Gastroesophageal sphincter (tissue), 4 donors: Measurements from ENCODE around the gene CFP. TPM values are rescaled to one million over a fixed set of nuclear protein-coding genes. Genes with fewer than 3 reads are reported as not detected.

ENCODE experiments used
- ATAC-seq: fragments of 150-250 bp; one replicate; pipeline ENCODE4 v1.9.1; 2016; ENCODE audit warnings: mild to moderate bottlenecking, moderate library complexity
- H3K27ac ChIP-seq, 4 donors: fragments of 200-600 bp; sonication (generic) in 3 of 4; 1 replicate in 3 of 4; 2 replicates in 1 of 4; pipeline ENCODE4 v1.5.1; 2016 to 2019
- H3K27me3 ChIP-seq: fragments of 200-600 bp; sonication (generic); one replicate; pipeline ENCODE4 v1.5.1; 2019
- H3K36me3 ChIP-seq, 2 donors: fragments of 200-600 bp; sonication (generic); one replicate each; pipeline ENCODE4 v1.5.1; 2019; ENCODE audit warnings: control low read depth in 1 of 2
- H3K4me1 ChIP-seq, 3 donors: fragments of 200-600 bp; sonication (generic); 1 replicate in 2 of 3; 2 replicates in 1 of 3; pipeline ENCODE4 v1.5.1; 2016 to 2019; ENCODE audit warnings: control low read depth in 2 of 3
- H3K4me3 ChIP-seq, 2 donors: fragments of 200-600 bp; sonication (generic); one replicate each; pipeline ENCODE4 v1.5.1; 2019; ENCODE audit warnings: mild to moderate bottlenecking in 1 of 2, moderate library complexity in 1 of 2
- H3K9me3 ChIP-seq, 3 donors: fragments of 200-600 bp; sonication (generic); one replicate each; pipeline ENCODE4 v1.5.1; 2017 to 2019; ENCODE audit warnings: control low read depth in 2 of 3
- EP300 ChIP-seq: sonication (generic); formaldehyde crosslinking; IDR thresholded peaks from one replicate; pipeline ENCODE4 v1.6.1; 2017; ENCODE audit warnings: antibody characterized with exemption, mild to moderate bottlenecking
- POLR2A ChIP-seq, 2 donors: fragments of 450-650 bp; IDR thresholded peaks; one replicate each; pipeline ENCODE4 v1.6.1; 2017; ENCODE audit warnings: antibody characterized with exemption in 2 of 2, mild to moderate bottlenecking in 2 of 2, moderate library complexity in 1 of 2
- POLR2AphosphoS5 ChIP-seq: sonication (generic); formaldehyde crosslinking; IDR thresholded peaks from one replicate; pipeline ENCODE4 v1.6.1; 2017; ENCODE audit warnings: antibody characterized with exemption
- WGBS, 2 donors: methylation state at CpG; one replicate each; pipeline ENCODE4 v1.1.5; 2018; ENCODE audit warnings: low coverage in 1 of 2; 5-methylcytosine and 5-hydroxymethylcytosine counted together
- total RNA-seq, 4 donors: library from RNA; depleted of rRNA; stranded (reverse); fragments of >200 nt; gene quantifications; one replicate each; pipeline ENCODE4 v1.1.0, GENCODE V29; 2016
- TF ChIP-seq, protein P1 (sequence below), 4 experiments: fragments of 200-600 bp in 2 of 4; fragments of 450-650 bp in 2 of 4; sonication (generic) in 1 of 4; IDR thresholded peaks; one replicate each; pipeline ENCODE4 v1.5.1; 2017 to 2019; ENCODE audit warnings: antibody characterized with exemption in 4 of 4, mild to moderate bottlenecking in 2 of 4, moderate library complexity in 2 of 4

Gene CFP
- total RNA-seq, 4 donors from 2014 or later, result 0.78 to 18.4 (median 4.7) TPM

DNA sequence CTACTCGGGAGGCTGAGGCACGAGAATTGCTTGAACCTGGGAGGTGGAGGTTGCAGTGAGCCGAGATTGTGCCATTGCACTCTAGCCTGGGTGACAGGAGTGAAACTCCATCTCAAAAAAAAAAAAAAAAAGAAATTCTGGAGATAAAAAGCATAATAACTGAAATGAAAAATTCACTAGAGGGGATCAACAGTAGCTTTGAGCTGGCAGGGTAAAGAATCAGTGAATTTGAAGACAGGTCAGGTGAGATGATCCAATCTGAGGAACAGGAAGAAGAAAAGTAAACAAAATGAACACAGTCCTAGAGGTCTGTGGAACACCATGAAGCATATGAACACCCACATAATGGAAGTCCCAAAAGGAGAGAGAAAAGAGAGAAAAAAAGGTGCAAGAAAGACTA, 32.5 kb downstream of the CFP start:
- Histone ChIP-seq H3K9me3 (no peaks in the 10 kb centered on the region), H3K36me3 (no peaks in the 10 kb centered on the region), H3K27ac (no peak overlapping the region), H3K4me1 (no peaks in the 10 kb centered on the region), H3K27me3 (no peaks in the 10 kb centered on the region), H3K4me3 (no peak overlapping the region)
- no peak for TF ChIP-seq EP300
- TF ChIP-seq, protein P1, sequence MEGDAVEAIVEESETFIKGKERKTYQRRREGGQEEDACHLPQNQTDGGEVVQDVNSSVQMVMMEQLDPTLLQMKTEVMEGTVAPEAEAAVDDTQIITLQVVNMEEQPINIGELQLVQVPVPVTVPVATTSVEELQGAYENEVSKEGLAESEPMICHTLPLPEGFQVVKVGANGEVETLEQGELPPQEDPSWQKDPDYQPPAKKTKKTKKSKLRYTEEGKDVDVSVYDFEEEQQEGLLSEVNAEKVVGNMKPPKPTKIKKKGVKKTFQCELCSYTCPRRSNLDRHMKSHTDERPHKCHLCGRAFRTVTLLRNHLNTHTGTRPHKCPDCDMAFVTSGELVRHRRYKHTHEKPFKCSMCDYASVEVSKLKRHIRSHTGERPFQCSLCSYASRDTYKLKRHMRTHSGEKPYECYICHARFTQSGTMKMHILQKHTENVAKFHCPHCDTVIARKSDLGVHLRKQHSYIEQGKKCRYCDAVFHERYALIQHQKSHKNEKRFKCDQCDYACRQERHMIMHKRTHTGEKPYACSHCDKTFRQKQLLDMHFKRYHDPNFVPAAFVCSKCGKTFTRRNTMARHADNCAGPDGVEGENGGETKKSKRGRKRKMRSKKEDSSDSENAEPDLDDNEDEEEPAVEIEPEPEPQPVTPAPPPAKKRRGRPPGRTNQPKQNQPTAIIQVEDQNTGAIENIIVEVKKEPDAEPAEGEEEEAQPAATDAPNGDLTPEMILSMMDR (IDR thresholded peaks at IDR 0.05), result no peak
- no peak for TF ChIP-seq POLR2A (IDR thresholded peaks at IDR 0.05)
- TF ChIP-seq POLR2AphosphoS5, result no peak
- WGBS, 2 donors, result 100% methylated on average over 1 of the region's 3 CpGs; no CpG with 5 or more reads in 1 of the 2 donors
- no peak for ATAC-seq

DNA sequence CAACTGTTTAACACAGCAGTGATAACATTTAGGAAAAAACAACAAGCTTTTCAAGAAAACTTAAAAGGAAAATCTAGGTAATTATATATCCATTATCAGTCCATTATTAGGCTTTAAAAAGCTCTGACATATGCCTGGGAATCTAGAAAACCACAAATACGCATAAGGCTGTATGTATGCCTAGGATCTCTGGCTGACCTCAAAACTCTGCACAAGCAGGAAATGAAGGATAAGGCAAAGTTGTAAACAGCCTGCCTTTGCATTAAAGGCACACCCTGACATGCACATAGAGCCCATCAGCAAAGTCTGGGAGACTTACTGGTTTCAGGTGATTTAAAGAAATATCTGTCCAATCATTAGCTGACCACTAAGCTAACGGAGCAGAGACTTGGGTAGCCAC, 33.5 kb downstream of the CFP start:
- no peak for ATAC-seq
- H3K4me1 ChIP-seq, result no peaks in the 10 kb centered on the region
- TF ChIP-seq EP300, result no peak
- no peak for TF ChIP-seq POLR2AphosphoS5
- TF ChIP-seq, protein P1 (IDR thresholded peaks at IDR 0.05), result no peak
- no peak for TF ChIP-seq POLR2A (IDR thresholded peaks at IDR 0.05)
- 63 to 65% methylated on average over 2 of the region's 2 CpGs for WGBS, 2 donors
- H3K27me3 ChIP-seq, result no peaks in the 10 kb centered on the region
- no peaks in the 10 kb centered on the region for H3K36me3 ChIP-seq
- H3K4me3 ChIP-seq, result no peak overlapping the region
- H3K9me3 ChIP-seq, result no peaks in the 10 kb centered on the region
- no peak overlapping the region for H3K27ac ChIP-seq

DNA sequence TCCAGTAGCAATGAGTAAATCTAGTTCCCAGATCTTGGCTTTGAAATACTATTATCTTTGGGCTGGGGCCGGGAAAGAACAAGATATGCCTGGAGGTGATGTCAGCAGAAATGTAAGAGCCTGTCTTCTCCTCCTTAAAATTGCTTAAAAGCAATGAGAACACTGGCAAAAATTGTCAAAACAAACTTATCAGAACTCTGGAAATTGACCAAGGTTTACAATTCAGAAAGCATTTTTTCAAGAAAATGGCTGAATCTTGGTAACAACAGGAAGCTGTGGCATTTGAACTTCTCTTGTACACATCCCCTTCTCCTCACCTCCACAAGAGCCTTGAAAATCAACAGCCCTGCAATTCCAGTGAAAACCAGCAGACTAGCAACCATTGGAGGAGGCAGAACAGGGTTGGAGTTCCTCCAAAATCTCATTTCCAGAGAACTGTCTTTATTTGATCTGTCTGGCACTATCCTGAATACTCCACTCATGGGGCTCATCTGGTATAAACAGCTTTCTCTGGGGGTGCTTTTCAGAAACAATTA, 33.9 kb downstream of the CFP start:
- no peak overlapping the region for H3K4me3 ChIP-seq
- no peaks in the 10 kb centered on the region for H3K27me3 ChIP-seq
- no peaks in the 10 kb centered on the region for H3K36me3 ChIP-seq
- no peak for TF ChIP-seq POLR2AphosphoS5
- TF ChIP-seq, protein P1 (IDR thresholded peaks at IDR 0.05), result no peak
- no peak for TF ChIP-seq POLR2A (IDR thresholded peaks at IDR 0.05)
- no peak for TF ChIP-seq EP300
- H3K27ac ChIP-seq, result no peak overlapping the region
- H3K9me3 ChIP-seq, result no peaks in the 10 kb centered on the region
- ATAC-seq, result no peak
- no peaks in the 10 kb centered on the region for H3K4me1 ChIP-seq
- WGBS, 2 donors, result 69% methylated on average over 1 of the region's 1 CpG; no CpG with 5 or more reads in 1 of the 2 donors

DNA sequence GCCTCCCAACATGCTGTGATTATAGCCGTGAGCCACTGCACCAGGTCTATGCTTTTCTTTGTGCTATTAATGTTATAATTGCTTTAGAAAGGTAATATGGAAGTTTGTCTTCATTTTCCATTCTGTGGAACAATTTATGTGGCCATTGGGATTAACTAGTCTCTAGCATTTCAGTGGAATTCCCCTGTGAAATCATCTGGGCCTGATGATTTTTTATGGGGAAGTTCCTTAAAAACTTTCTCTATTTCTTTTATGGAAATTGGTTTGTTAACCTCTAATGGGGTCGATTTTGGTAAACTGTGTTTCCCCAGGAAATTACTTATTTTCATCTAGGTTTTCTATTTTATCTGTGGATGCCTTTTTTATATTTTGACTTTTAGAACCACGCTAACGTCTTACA, 36.2 kb downstream of the CFP start:
- no peak for ATAC-seq
- H3K27me3 ChIP-seq, result no peaks in the 10 kb centered on the region
- H3K4me1 ChIP-seq, result no peaks in the 10 kb centered on the region
- H3K9me3 ChIP-seq, result no peaks in the 10 kb centered on the region
- H3K4me3 ChIP-seq, result no peak overlapping the region
- WGBS, 2 donors, result 55 to 78% methylated on average over 4 of the region's 4 CpGs
- H3K27ac ChIP-seq, result no peak overlapping the region
- TF ChIP-seq POLR2A (IDR thresholded peaks at IDR 0.05), result no peak
- TF ChIP-seq EP300, result no peak
- no peak for TF ChIP-seq POLR2AphosphoS5
- TF ChIP-seq, protein P1 (IDR thresholded peaks at IDR 0.05), result no peak
- H3K36me3 ChIP-seq, result no peaks in the 10 kb centered on the region

DNA sequence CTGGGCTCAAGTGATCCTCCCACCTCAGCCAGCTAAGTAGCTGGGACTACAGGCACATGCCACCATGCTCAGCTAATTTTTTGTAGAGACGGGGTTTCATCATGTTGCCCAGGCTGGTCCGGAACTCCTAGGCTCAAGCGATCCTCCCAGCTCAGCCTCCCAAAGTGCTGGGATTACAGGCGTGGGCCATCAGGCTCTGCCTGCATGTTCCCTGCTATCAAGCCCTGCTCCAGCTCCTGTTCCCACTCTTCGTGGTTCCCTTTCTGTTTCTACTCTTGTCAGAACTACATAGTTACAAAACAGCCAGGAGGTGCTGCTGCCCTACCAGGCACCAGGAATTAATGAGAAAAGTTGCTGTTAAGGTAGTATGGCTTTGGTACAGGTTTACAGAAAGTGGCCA, 38.7 kb downstream of the CFP start:
- H3K27ac ChIP-seq, result no peak overlapping the region
- no peaks in the 10 kb centered on the region for H3K27me3 ChIP-seq
- H3K36me3 ChIP-seq, result peaks cover 0 to 7% of the 10 kb centered on the region in 2 donors
- H3K4me1 ChIP-seq, result no peaks in the 10 kb centered on the region
- no peaks in the 10 kb centered on the region for H3K9me3 ChIP-seq
- no peak for ATAC-seq
- H3K4me3 ChIP-seq, result no peak overlapping the region
- WGBS, 2 donors, result 80% methylated on average over 2 of the region's 5 CpGs; no CpG with 5 or more reads in 1 of the 2 donors
- TF ChIP-seq POLR2A (IDR thresholded peaks at IDR 0.05), result no peak
- TF ChIP-seq, protein P1 (IDR thresholded peaks at IDR 0.05), result no peak
- TF ChIP-seq POLR2AphosphoS5, result no peak
- no peak for TF ChIP-seq EP300
